Measurements from ENCODE around the gene SLC24A3.

SLC24A3 gene

GRCh38 chr20:19236371-19237055 lies 24.1 kb downstream of the SLC24A3 start:
- H3K4me3 ChIP-seq (ENCODE audit: low read length): no peak overlapping the region
- TF ChIP-seq CTCF (conservative IDR thresholded peaks at IDR 0.05; ENCODE audit: low read length): no peak
- no peak for DNase-seq (ENCODE audit: low read depth)

GRCh38 chr20:19241440-19241839 lies 29.0 kb downstream of the SLC24A3 start:
- DNase-seq (ENCODE audit: low read depth): no peak
- H3K4me3 ChIP-seq (ENCODE audit: low read length): no peak overlapping the region
- TF ChIP-seq CTCF (conservative IDR thresholded peaks at IDR 0.05; ENCODE audit: low read length): no peak

DNA sequence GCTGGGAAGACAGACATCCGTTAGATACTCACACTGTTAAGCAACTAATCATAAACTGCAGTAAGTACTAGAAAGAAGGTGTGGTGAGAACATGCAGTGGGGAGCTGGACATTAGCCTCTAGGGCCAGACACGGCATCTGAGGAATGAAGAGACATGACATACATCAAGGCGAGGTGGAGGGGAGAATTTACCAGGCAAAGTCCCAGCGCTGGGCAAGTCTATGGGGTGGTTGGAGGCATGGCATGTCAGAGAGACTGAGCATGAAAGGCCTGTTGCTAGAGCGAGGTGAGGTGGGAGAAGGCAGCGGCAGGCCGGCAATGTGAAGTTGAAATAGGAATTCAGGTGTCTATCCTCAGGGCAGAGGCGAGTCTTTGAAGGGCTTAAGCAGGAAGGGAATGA lies 31.8 kb downstream of the SLC24A3 start:
- TF ChIP-seq CTCF (conservative IDR thresholded peaks at IDR 0.05; ENCODE audit: low read length): no peak
- no peak for DNase-seq (ENCODE audit: low read depth)
- H3K4me3 ChIP-seq (ENCODE audit: low read length): no peak overlapping the region

GRCh38 chr20:19249106-19249879 lies 36.9 kb downstream of the SLC24A3 start:
- no peak overlapping the region for H3K4me3 ChIP-seq (ENCODE audit: low read length)
- TF ChIP-seq CTCF (conservative IDR thresholded peaks at IDR 0.05; ENCODE audit: low read length): no peak
- DNase-seq (ENCODE audit: low read depth): no peak

DNA sequence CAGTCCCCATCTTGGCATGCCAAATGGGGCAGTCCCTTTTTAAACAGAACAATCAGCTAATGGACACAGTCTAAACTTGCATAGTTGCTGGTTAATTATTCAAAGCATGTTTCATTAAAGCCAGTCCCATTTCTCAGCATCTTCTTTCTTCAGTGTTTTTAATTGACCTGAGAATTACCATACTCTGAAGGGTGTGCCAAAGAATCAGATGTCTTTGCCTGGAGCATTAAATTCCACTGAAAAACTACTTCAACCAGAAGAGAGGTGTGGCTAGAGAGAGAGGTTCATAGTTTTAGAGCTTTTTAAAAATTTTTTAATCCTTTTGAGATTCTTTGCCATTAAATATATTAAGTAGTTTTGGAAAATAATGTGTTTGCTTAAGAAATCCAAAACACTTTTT lies 37.9 kb downstream of the SLC24A3 start:
- no peak for TF ChIP-seq CTCF (conservative IDR thresholded peaks at IDR 0.05; ENCODE audit: low read length)
- no peak for DNase-seq (ENCODE audit: low read depth)
- no peak overlapping the region for H3K4me3 ChIP-seq (ENCODE audit: low read length)

DNA sequence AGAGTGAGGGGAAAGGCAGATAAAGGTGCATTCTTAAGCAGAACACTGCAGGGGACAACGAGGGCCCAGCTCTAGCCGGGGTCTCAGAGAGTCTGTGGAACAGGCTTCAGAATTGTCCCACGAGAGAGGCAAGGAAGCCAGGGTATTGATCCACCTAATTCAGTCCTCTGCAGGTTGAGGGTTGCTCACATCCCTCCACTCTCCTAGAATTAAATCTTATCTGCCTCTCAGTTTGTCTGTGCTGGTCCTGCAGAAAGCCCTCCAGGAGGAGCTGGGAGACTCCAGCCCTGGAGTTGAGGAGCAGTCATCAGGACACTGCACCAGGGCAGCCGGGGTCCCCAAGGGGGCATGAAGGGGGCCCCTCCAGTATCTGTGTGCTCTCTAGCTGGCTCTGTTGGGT lies 39.1 kb downstream of the SLC24A3 start:
- no peak for TF ChIP-seq CTCF (conservative IDR thresholded peaks at IDR 0.05; ENCODE audit: low read length)
- no peak for DNase-seq (ENCODE audit: low read depth)
- no peak overlapping the region for H3K4me3 ChIP-seq (ENCODE audit: low read length)

- no peak for DNase-seq (ENCODE audit: low read depth)
- no peak for TF ChIP-seq CTCF (conservative IDR thresholded peaks at IDR 0.05; ENCODE audit: low read length)
Observed at GRCh38 chr20:19251958-19252357, 39.5 kb downstream of the SLC24A3 start.

More at GRCh38 chr20:19251958-19252357, 39.5 kb downstream of the SLC24A3 start:
- no peak overlapping the region for H3K4me3 ChIP-seq (ENCODE audit: low read length)

Measured in AG10803 (cell line).